HUDEP-2 (cell line): ENCODE measurements around the gene CTTN.
"Not testable (repeated sequence)": the region's sequence is repeated elsewhere in the genome, so short reads cannot be mapped to it uniquely, and the experiment has no call there.

Source experiments
- DNase-seq, 76 experiments: peaks; one replicate each; lab custom pipeline; 2025; ENCODE audit not compliant: unreplicated experiment in 76 of 76; lab: John Stamatoyannopoulos, UW

Gene CTTN

DNA sequence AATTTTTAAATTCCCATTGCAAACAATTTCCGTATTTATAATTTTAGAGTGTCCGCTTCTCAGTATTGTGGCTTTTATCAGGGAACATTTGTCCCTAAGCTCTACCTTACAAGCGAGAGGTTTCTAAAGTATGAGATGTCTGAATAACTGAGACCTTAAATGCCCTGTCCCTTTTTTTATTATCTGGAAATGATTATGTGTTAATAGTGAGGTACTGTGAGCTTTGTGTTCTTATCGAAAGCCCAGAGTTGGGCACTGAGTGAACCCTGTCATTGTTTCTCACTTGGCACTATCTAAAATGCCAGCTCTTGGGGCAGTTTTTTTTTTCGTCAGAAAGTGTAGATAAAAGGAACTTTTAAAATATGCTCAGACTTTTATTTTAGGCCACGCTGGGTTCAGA lies 9.5 kb downstream of the CTTN start:
- DNase-seq, result no peak

DNA sequence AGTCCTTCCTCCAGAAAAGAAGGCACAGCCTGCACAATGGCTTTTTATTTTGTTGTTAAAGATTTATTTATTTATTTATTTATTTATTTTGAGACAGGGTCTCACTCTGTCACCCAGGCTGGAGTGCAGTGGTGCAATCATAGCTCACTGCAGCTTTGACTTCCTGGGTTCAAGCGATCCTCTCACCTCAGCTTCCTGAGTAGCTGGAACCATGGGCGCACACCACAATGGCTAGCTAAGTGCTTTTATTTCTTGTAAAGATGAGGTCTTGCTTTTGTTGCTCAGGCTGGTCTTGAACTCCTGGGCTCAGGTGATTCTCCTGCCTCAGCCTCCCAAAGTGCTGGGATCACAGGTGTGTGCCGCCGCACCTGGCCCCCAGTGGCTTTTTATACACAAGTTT lies 10.0 kb downstream of the CTTN start:
- DNase-seq, result not testable (repeated sequence)

DNA sequence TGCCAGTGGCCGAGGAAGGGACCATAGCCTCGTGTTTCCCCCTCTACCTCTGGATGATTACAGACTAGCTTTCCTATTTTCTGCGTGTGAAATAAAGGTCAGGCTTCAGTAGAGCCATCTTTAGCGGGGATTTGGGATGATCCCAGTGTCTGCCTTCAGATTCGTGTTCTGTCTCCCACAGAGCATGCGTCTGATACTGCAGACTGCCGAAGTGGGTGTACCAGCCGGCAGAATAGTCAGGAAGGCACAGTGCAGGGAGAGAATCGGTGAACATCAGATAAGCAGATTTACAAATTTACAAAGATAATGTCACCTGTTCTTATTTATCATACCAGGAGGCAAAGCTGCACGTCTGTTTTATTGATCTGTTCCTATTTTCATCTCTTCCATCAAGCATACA lies 11.1 kb downstream of the CTTN start:
- no peak for DNase-seq

DNA sequence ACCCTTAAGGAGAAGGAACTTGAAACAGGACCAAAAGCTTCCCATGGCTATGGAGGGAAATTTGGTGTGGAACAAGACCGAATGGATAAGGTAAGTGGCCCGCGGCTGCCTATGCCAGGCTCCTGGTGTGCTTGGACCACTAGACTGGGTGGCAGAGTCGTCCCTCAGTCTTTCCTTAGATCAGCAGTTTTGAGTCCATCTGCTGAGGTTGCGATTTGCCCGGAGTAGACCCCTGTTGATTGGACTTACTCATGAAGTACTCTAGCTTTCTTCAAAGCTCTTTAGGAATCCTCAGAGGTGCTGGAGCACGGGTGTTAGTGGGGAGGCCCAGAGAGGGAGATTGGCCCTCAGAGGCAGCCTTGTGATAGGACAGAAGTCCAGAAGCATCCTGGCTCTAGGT lies 11.5 kb downstream of the CTTN start:
- DNase-seq, result no peak

DNA sequence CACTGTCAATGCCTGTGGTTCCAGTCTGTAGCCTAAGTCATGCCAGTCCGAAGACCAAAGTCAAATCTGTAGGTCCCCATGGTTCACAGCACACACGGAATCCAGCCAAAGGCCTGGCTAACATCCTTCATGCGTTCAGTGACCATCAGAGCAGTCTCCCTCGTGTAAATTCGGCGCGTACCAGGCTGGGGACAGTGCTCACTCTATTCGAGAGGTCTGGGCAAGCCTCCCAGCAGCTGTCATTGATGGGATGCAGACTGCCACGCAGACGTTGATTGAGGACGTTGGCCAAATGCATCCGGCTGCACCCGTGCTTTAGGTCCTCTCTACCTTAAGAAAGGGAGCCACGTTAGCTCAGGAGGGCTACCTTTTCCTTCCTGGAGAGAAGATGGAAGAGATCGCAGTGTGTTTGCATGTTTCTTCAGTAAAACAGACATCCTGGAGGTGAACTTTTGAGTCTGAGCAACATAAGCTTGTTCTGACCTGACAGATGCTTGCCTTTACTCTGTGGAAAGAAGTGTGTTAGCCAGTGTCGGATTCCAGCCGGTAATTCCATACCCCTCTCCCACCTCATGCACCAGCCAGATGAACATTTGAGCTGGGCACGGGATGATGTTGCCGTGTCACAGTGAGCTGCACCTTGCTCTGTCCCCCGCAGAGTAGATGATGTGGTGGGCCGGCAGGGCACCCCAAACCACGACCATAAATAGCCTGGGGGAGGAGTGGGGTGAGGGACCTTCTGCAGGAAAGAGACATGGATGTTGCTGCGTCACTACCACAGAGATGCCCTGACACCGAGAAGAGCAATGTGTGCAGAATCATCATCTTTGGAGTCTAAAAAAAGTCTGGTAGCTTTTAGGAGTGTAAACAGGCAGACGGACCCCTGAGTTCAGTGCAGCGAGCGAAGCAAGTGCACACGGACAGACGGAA lies 12.2 kb downstream of the CTTN start:
- no peak for DNase-seq

DNA sequence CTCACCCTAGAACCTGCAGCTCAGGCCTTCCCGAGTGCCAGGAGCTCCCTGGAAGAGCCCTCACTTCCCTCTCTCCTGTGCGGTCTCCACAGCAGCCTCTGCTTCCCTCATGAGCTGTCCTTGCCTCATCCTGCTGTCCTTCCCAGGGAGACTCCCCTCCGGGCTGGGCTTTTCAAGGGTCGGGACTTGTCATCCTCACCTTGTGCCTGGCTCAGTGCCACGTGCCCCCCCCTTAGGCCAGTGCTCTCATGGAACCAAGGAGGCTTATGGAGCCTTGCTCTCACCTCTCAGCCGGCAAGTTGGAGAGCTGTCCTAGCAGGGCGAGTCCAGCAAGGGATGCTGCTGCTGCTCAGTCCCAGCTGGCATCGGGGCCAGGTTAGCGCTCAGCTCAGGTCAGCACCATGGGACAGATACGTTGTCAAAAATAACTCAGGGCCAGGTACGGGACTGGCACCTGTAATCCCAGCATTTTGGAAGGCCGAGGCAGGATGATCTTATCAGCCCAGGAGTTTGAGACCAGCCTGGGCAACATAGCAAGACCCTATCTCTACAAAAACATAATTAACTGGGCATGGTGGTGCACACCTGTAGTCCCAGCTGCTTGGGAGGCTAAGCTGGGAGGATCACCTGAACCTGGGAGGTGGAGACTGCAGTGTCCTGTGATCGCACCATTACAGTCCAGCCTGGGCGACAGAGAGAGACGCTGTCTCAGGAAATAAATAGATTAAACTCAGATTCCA lies 13.6 kb downstream of the CTTN start:
- no peak for DNase-seq

DNA sequence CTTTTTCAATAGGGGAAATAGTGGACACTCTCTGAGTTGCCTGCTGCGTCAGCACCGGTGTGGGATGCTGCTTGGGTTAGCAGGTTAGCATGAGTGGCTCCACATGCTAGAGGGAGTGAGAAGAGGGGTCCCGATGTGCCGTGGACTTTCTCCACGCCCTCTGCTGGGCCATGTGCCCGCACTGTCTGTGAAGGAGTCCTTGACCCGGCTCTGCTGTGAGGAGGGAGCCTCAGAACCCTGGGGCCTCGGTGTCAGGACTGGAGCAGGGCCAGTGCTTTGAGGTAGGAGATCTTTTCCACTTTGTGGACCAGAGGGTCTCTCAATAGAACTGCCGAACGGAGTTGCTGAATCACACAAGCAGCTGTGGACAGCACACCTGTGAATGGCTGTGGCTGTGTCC lies 14.8 kb downstream of the CTTN start:
- DNase-seq, result no peak

DNA sequence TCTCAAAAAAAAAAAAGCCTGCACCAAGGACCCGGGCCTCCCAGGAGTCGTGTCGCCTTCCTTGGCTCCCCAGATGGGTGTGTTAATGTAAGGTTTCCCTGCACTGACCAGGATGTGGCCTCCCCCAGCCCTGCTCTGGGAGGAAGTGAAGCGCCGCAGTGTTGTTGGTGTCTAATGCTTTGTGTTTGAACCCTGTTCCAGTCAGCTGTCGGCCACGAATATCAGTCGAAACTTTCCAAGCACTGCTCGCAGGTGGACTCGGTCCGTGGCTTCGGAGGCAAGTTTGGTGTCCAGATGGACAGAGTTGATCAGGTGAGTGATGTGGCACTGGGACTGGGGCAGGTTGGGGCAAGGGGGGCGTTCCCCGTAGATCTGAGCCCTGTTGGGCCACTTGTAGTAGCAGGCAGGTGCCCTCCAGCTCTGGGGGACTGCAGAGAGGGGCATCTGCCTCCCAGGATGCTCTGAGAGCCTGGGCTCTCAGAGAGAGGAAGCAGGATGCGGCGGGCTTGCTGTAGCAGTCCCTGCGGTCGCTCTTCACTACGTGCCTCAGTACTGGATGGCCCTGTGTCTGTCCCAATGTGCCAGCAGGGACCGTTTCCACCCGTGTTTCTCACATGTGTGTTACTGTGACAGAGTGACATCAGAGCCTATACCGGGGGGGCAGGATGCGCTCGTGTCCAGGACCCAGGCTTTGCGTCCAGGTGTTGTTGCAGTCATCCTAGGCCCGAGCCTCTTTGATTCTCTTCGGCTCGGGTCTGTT lies 16.2 kb downstream of the CTTN start:
- DNase-seq, result no peak

DNA sequence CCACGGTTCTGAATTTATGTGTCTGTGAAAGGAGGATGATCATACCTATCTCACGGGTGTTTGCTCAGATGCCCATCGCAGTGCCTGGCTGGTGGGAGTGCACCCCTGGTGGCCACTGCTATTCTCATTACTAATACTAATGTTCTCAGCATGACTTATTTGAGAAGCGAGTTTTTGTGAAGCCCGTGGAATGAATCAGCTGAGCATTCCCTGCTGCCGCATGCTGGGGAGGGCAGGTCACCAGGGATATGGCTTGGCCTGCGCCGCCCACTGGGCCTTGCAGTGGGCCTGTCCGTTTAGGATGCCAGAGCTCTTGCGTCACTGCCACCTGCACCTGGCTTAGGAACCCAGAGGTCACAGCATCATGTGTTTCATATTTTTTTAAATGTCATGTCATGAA lies 16.9 kb downstream of the CTTN start:
- no peak for DNase-seq

DNA sequence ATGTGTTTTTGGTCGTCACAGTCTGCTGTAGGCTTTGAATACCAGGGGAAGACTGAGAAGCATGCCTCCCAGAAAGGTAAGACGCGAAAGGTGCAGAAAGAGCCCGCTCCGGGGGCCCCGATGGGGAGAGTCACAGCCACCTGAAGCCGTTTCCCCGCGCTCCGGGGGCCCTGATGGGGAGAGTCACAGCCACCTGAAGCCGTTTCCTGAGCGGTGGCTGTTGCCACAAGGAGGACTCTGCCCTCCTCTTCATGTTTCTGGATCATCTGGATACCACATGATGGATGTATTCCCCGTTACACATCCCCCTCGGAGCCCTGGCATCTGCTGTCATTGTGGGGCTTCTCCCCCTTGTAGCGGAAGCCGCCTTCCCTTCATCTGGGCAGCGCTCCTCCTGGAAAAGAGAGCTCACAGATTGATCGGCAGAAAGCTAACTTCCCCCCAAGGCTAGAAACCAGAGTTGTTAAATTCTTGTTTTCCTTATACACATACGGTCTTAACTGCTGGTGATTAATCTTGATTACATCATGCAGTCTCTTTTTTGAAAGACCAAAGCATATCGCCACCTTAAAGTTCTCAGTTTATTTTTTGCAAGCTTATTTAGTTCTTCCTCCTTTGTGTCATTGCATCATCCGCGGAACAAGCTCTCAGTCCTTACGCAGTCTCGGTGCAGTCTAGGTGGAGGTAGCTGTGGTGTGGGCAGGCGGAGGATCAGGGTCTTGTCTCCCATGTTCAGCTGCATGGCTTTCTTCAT lies 17.5 kb downstream of the CTTN start:
- no peak for DNase-seq

DNA sequence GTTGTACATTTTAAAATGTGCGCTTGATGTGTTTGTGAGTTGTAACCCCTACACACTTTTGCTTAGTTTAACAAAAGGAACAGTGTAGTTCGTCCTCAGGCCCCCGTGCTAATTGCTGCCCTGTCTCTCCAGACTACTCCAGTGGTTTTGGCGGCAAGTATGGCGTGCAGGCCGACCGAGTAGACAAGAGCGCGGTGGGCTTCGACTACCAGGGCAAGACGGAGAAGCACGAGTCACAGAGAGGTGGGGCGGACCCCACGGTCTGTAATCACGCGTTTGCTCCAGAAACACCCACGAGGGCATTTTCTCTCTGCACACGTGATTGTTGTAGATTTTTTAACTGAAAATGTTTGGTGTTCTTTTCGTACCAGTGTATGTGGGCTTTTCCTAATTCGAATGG lies 18.6 kb downstream of the CTTN start:
- no peak for DNase-seq

DNA sequence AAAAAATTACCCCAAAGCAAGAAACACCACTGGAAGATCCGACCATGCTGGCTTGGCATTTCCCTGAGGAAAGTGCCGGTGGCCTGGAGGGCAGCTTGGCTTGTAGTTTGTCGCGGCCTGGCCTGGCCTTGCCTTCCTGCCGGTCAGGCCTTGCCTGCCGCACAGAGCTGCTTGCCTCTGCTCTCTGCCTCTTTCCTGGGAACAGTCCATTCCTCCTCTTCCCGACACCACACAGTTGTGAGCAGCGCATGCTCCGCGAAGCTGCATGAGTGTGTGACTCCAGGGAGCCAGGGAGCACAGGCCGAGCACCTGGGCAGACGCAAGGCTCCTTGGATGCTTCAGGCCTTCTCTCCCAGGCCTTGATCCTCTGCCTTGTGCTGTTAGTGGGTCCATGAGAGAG lies 19.8 kb downstream of the CTTN start:
- no peak for DNase-seq

DNA sequence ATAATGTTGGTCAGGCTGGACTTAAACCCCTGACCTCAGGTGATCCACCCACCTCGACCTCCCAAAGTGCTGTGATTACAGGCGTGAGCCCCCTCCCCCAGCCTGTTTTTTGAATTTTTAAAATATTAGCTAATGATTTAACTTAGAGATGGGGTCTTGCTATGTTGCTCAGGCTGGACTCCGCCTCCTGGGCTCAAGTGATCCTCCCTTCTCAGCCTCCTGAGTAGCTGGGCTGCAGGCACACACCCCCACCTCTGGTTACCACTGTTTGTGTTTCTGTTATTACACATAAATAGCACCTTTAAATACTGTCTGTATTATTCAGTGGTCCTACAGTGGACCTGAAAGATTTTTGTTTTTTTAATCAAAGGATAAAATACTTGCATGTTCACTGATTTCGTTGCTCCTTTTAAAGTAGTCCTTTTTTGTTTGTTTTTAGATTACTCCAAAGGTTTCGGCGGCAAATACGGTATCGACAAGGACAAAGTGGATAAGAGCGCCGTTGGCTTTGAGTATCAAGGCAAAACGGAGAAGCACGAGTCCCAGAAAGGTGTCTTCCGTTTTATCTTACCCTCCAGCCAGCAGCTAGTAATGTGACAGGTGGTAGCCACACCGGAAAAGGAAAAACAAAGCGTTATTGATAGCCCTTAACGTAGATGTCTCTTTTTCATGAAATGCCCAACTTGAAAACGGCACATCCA lies 21.1 kb downstream of the CTTN start:
- DNase-seq, result no peak

DNA sequence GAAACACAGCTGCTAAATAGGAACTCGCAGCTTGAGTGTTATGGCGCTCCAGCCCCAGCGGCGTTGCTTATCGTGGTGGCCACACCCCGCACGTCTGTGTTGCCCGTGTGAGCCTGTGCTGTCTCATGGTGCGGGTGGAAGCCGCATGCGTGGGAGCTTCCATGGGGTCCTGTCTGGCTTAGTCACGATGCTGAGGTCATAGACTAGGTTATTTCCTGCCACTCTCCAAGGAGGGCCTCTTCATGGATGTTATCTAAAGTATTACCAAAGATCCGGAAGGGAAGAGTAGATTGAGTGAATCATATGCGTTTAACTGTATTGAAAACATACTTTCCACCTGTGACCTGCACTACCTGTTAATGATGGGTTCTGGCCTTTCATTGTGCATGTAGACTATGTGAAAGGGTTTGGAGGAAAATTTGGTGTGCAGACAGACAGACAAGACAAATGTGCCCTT lies 21.7 kb downstream of the CTTN start:
- DNase-seq, result peak in 43 of 76 experiments; percentile 4 to 82 (median 41)

DNA sequence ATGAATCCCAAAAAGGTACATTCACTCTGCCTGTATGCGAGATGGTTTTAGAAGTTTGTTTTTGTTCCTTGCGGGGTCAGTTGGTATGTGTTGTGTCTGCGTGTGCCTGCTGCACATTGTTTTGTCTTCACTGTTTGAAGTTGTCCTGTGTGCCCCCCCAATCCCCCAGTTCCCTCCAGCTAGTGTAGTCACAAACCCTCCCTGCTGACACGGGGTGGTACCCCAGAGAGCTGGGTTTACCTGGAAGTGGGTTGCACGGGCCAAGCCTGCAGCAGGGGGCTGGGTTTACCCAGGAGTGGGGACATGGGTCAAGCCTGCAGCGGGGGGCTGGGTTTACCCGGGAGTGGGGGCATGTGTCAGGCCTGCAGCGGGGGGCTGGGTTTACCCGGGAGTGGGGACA lies 22.2 kb downstream of the CTTN start:
- DNase-seq, result no peak

DNA sequence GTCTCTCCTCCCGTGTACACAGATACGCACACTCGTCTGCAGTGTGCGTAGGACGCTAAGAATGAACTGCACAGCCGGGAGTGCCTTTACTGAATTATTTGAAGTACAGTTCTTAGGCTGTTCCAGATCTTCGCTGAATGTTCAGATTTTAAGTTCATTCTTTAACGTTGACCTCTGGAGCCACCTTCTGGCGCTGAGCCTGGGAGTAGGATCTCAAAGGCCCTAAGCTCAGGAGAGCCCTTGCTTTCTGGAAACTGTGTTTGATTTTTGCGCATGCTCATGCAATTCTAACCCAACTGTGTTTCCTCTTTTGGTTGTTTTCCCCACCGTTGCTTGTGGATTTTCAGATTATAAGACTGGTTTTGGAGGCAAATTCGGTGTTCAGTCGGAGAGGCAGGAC lies 22.8 kb downstream of the CTTN start:
- no peak for DNase-seq

DNA sequence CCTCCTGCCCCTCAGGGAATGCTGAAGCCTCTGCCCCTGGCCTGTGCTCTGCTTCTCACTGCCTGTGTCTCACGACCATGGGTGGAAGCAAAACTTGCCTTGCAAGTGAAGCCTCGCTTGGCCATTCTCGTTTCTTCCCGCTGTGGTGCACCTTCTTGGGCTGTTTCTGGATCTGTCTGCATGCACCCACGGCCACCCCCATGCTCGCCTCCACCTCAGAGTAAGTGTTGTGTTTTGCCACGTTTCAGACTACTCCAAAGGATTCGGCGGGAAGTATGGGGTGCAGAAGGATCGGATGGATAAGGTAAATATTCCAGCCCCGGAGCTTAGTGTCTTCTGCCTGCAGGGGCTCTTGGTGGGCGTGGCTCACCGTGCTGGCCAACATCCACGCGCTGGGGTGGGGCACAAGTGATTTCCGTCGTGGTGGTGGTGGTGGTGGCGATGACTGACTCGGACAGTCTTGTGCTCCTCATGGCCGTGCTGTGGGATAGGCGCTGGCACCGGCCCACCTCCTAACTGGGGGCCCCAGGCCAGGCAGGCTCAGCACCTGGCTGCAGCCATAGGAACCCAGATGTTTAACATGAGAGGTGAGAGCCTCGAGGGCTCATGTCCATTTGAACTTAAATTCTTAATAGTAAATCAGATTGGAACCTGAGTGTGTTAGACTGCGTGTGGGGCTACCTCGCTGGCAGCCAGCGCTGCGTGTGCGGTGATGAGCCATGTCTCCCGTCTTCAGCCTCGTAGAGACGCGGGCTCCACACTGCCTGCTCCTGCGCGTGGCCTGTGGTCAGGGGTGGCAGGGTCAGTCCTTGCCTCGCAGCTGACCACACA lies 24.6 kb downstream of the CTTN start:
- no peak for DNase-seq

DNA sequence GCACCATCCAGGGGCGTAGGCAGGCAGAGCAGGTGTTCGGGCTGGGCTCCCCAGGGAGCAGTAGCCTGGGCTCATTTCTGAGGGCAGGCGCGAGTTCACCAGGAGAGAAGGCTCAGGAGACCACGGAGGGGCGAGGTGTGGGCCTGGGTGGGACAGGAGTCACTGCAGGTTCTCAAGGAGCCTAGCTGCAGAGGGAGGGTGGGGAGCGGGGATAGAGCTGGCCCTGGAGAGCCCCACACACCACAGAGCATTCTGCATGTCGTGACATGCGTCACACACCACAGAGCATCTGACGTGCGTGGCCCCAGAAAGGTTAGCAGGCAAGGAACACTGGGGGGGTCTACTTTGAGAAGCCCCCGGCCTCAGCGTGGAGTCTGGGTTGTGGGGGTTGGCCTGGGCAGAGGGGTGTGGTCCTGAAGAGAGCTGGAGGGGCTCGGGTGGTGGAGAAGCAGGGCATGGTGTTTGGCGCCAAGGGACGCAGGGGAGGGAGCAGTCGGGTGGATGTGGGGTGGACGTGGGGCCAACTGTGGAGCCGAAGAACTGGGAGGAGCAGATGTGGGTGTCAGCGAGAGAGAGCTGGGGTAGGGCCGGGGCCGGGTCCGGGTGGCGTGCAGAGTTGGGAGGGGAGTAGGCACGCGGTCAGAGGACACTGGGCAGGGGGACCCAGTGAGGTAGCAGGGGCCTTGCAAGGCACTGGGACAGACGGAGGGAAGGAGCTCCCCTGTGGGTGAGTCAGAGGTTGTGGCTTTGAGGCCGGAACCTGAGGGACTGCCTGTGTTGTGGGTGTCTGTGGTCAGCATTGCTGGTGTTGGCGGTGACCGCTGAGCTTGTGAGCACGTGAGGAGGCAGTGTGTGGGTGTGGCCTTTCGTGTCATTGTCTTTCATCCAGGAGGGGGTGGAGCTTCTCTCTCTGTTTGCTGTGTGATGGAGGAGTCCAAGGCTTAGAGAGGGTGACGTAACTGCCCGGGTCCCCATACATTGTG lies 25.5 kb downstream of the CTTN start:
- DNase-seq, result peak in 55 of 76 experiments; percentile 7 to 89 (median 44)
